Endometrium (tissue), 2 donors: ENCODE data around the gene DRC1.

Source experiments
- FAIRE-seq: peaks from 2 replicates; lab custom pipeline; 2012; peaks lifted over from hg19 to GRCh38; lab: Jason Lieb, UNC
- donor health status: control.
- donor health status: control.

DRC1 gene

GRCh38 chr2:26477911-26478253 lies 76.2 kb downstream of the DRC1 start, which contains the start of gene OTOF:
Gene OTOF (minus strand): TSS chr2:26478124.
- no peak for FAIRE-seq

- FAIRE-seq: no peak
These were observed 76.6 kb downstream of the DRC1 start for GRCh38 chr2:26478366-26478765.

GRCh38 chr2:26479131-26479788 lies 77.5 kb downstream of the DRC1 start:
- FAIRE-seq: no peak

- FAIRE-seq: no peak
These were observed 78.3 kb downstream of the DRC1 start for GRCh38 chr2:26479789-26480565.

GRCh38 chr2:26480566-26481423 lies 79.1 kb downstream of the DRC1 start:
- FAIRE-seq: no peak

GRCh38 chr2:26481706-26482105 lies 80.0 kb downstream of the DRC1 start:
- no peak for FAIRE-seq

- no peak for FAIRE-seq
These were observed 80.7 kb downstream of the DRC1 start for GRCh38 chr2:26482211-26483026.

- no peak for FAIRE-seq
These were observed 81.3 kb downstream of the DRC1 start for GRCh38 chr2:26483027-26483326.

GRCh38 chr2:26483516-26483915 lies 81.8 kb downstream of the DRC1 start:
- FAIRE-seq: no peak

- no peak for FAIRE-seq
These were observed 82.3 kb downstream of the DRC1 start for GRCh38 chr2:26483957-26484565.

- FAIRE-seq: no peak
These were observed 82.9 kb downstream of the DRC1 start for GRCh38 chr2:26484579-26484978.

- no peak for FAIRE-seq
These were observed 83.4 kb downstream of the DRC1 start for GRCh38 chr2:26485099-26485498.

GRCh38 chr2:26485725-26486418 lies 84.2 kb downstream of the DRC1 start:
- FAIRE-seq: no peak

- no peak for FAIRE-seq
These were observed 85.1 kb downstream of the DRC1 start for GRCh38 chr2:26486789-26487188.

GRCh38 chr2:26487192-26487591 lies 85.5 kb downstream of the DRC1 start:
- no peak for FAIRE-seq

GRCh38 chr2:26488463-26489212 lies 86.9 kb downstream of the DRC1 start:
- no peak for FAIRE-seq

- FAIRE-seq: no peak
These were observed 87.6 kb downstream of the DRC1 start for GRCh38 chr2:26489213-26489850.

GRCh38 chr2:26491563-26492167 lies 89.9 kb downstream of the DRC1 start:
- no peak for FAIRE-seq

GRCh38 chr2:26492749-26493515 lies 91.2 kb downstream of the DRC1 start:
- FAIRE-seq: no peak
